Fibroblast of villous mesenchyme (primary cell): ENCODE data around the gene TMEM181. TPM values are rescaled to one million over a fixed set of nuclear protein-coding genes. Genes with fewer than 3 reads are reported as not detected.
A peak's percentile ranks its signal among the peaks of the same experiment; 100 is the strongest.
"Not testable (repeated sequence)": the region's sequence is repeated elsewhere in the genome, so short reads cannot be mapped to it uniquely, and the experiment has no call there.

Experiments
- DNase-seq: peaks from one replicate; pipeline ENCODE4 v3.0.0-alpha.2; 2010; ENCODE audit warnings: low read depth
- H3K4me3 ChIP-seq: 2 replicates; pipeline ENCODE4 v1.5.1; 2011; ENCODE audit warnings: low read depth, mild to moderate bottlenecking, low read length
- total RNA-seq: library from RNA; depleted of rRNA; stranded (reverse); fragments of >200 nt; gene quantifications from 2 replicates; pipeline ENCODE4 v1.2.3, GENCODE V29; 2012
- TF ChIP-seq, protein P1 (sequence below): IDR thresholded peaks from 2 replicates; pipeline ENCODE4 v1.5.1; 2012; ENCODE audit warnings: low read depth, mild to moderate bottlenecking, low read length; ENCODE audit not compliant: insufficient read depth

The TMEM181 gene
- total RNA-seq, 1 donor: 58.3 TPM

DNA sequence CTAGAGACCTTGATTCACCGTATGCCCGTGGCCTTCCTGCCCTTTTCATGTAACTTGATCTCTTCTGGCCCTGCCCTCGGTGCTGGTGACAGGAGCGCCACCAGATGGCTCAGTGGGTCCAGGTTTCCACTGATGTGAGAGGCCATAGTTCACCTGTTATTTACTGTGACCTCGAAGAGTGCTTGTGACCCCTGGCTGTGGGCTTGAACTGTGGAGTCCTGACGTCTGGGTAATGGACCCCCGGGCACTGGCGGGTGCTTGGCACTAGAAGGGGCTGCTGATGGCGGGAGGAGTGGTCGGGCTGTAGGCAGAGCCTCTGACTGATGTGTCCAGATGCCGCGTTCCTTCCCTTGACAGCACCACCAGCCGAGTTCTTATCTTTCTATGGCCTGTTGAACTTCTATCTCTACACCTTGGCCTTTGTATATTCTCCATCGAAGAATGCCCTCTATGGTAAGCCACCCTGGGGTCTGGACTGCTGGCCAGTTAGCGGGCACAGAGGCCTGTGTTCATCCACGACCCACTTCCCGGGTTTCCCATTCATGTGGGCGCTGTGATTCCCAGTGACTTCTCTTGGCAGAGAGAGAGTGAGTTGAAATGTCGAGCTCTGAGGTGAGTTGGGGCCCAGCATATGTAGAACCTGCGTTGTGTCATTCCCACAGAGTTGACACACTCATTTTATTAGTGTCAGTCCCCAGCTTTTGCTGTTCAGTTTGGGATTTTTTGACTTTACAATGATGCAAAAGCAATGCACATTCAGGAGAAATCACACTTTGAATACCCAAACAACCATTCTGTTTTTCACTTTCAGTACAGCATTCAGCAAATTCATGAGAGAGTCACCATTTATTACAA lies 69.7 kb downstream of the TMEM181 start:
- H3K4me3 ChIP-seq: no peak overlapping the region
- TF ChIP-seq, protein P1, sequence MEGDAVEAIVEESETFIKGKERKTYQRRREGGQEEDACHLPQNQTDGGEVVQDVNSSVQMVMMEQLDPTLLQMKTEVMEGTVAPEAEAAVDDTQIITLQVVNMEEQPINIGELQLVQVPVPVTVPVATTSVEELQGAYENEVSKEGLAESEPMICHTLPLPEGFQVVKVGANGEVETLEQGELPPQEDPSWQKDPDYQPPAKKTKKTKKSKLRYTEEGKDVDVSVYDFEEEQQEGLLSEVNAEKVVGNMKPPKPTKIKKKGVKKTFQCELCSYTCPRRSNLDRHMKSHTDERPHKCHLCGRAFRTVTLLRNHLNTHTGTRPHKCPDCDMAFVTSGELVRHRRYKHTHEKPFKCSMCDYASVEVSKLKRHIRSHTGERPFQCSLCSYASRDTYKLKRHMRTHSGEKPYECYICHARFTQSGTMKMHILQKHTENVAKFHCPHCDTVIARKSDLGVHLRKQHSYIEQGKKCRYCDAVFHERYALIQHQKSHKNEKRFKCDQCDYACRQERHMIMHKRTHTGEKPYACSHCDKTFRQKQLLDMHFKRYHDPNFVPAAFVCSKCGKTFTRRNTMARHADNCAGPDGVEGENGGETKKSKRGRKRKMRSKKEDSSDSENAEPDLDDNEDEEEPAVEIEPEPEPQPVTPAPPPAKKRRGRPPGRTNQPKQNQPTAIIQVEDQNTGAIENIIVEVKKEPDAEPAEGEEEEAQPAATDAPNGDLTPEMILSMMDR: no peak
- DNase-seq: no peak

DNA sequence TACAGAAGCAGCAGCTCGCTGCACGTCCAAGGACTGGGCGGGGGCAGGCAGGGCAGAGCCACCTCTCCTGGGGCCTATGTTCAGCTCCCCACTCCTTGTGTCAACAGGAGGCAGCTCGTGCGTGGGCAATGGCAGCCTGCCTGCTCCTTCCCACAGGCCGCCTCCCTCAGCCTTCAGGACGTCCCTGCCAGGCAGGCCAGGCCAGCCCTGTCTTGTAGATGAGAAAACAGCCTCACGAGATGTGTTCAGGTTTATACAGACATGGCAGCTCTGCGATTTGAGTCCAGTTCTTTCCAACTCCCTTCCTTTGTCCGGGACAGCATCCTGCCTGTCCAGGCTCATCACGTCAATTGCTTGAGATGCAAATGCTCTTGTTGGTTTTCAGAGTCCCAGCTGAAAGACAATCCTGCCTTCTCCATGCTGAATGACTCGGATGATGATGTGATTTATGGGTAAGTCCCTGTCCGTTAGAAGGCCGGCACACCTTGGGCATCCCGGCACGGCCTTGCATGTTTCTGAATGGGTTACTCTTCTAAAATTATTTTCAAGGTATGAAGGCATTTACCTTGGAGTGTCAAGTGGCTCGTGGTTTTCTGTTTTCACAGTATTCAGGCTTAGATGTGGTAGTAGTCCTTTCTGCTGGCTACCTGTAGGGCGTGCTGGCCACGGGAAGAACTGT lies 71.2 kb downstream of the TMEM181 start:
- TF ChIP-seq, protein P1: no peak
- H3K4me3 ChIP-seq: no peak overlapping the region
- peak; percentile 49 for DNase-seq

DNA sequence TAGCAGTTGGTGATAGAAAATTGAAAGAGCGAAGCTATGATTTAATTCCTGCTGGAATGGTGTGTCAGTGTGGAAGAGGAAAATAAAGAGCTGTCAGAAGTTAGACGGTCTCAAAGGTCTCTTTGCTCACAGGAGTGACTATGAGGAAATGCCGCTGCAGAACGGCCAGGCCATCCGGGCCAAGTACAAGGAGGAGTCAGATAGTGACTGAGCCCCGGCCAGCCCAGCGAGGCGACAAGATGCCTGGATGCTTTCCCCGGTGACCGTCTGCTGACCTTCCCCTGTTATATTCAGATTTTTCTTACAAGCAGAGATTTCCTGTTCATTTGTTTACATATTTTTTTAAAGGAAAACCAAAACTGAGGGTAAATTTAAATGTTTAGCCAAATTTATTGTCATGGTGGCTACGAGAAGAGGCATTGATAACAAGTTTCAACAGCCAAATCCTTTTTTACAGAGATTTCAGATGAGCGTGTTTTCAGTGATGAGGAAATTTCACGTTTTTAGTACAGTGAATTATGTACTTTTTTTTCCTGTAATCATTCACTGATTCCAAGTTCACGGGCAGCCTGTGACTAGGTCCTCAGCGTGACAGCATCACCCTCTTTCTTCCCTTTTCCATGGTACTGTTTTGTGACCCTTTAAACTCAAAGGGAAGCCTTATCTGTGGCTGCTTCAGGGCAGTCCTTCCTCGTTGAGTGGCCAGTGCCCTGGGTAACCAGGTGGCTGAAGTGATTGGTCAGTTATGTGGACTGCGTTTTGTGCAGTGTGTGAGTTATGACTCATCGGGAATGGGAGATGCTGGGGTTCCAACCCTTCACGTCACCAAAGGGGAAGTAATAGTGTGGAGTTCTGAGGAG lies 72.0 kb downstream of the TMEM181 start:
- H3K4me3 ChIP-seq: no peak overlapping the region
- DNase-seq: peak; percentile 88
- TF ChIP-seq, protein P1: no peak

DNA sequence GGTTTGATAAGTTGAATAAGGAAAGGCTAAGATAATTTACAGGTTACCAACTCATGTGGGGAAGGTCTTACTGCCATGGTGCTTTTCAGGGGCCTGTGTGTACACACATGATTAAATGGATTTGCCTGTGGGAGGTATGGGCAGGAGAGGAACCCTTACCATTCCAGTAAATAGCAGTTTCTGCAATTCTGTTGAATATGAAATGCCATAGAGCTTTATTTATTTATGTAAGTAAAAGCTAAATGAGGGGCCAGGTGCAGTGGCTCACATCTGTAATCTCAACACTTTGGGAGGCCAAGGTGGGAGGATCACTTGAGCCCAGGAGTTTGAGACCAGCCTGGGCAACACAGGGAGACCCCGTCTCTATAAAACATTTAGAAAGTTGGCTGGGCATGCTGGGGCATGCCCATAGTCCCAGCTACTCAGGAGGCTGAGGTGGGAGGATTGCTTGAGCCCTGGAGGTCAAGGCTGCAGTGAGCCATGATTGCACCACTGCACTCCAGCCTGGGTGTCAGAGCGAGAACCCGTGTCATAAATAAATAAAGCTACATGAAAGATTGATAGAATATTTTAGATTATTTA lies 72.7 kb downstream of the TMEM181 start:
- not testable (repeated sequence) for DNase-seq, H3K4me3 ChIP-seq

DNA sequence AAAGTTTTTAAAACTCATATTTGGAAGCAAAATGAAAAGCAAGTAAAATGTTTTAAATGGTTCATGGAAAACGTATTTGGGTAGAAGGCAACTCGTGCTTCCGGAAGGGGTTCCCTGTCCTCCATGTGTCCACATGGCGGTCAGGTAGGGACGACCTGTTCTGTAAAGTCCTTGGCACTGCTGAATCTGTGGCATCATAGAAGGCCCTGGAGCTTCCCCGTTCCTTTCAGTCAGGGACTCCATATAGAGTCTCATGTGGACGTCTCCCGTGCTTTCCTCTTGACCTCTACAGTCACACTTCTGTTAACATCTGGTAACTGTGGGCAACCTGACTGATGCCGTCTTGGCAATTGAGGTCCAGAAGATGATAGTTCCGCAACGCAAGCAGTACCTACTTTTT lies 73.2 kb downstream of the TMEM181 start:
- no peak for DNase-seq
- no peak overlapping the region for H3K4me3 ChIP-seq
- TF ChIP-seq, protein P1: no peak

DNA sequence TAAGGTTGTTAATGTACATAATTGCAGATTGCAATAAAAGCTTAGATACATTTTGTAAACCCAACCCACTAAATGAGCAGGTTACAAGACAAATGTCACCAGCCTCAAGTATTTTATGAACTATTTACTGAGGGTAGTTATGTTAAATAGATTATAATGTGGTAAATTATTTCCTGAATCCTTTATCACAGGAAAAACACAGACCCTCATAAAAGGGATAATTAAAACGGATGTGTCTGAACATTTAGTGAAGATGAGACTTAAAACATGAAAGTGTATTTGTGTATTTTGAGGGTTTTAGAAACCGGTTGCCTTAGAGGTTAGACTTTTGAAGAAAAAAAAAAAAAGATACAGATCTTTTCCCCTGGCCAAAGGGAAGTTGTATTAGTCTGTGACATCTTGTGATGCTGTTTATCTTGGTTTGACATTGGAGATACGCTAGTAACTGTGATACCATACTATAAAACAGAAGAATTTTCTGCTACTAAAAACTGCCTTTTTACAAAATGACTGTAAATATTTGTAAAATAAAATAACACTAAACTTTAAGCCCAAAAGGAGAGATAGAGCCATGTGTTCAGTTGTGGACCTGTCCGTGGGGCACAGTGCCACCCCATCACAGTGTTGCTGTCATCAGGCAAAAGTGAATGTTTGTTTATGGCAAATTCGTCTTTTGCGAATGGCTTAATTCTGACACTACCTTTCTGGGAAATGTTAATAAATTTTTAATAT lies 75.0 kb downstream of the TMEM181 start:
- no peak for DNase-seq
- TF ChIP-seq, protein P1: no peak
- H3K4me3 ChIP-seq: no peak overlapping the region
